CD4-positive, alpha-beta T cell treated with Interferon alpha-2 for 1 hour (primary cell): ENCODE measurements around the gene LRRC63.
A peak's percentile ranks its signal among the peaks of the same experiment; 100 is the strongest.
"Not testable (repeated sequence)": the region's sequence is repeated elsewhere in the genome, so short reads cannot be mapped to it uniquely, and the experiment has no call there.

Source experiments
- DNase-seq, 2 donors: peaks; one replicate each; pipeline ENCODE4 v3.0.0-alpha.2; 2020 to 2022

Gene LRRC63

DNA sequence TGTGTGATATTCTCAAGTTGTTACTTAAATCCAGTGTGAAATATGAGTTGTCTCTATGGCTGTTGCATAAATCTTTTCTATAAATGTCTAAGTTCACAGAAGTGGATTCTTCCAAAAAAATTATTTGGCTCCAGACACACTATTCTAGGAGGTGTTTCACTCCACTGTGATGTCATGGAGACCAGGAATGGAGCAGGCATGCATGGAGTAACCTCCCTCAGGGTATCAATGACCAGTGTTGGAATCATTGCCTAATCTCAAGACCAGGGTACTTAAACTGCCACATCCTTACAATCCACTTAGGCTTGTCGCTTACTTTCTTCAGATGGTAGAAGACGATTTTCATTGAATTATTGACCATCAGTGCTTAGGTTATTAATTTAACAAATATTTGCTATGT lies 55.4 kb downstream of the LRRC63 start:
- DNase-seq: no peak

DNA sequence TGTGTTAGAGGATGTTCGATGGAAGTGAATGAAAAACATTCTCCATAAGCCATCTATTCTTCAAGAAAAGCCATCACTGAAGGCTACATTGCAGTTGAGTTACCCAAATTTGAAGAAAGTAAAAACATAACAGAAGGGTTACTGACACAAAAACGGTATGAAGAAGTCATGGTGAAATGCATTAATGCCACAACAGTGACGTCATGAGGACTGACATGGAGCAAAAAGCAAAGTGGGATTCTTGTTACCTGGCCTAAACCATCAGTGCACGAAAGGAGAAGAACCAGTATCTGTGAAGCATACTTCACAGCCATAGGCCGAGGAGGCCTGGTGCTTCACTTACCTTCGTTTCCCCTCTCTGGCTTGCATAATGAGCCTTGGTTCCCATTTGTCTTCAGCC lies 58.7 kb downstream of the LRRC63 start:
- no peak for DNase-seq

GRCh38 chr13:46274094-46274698 lies 62.5 kb downstream of the LRRC63 start:
- DNase-seq: no peak

- DNase-seq: no peak
Measured at GRCh38 chr13:46278474-46278873, 66.7 kb downstream of the LRRC63 start.

GRCh38 chr13:46281779-46282178 lies 70.1 kb downstream of the LRRC63 start:
- no peak for DNase-seq

DNA sequence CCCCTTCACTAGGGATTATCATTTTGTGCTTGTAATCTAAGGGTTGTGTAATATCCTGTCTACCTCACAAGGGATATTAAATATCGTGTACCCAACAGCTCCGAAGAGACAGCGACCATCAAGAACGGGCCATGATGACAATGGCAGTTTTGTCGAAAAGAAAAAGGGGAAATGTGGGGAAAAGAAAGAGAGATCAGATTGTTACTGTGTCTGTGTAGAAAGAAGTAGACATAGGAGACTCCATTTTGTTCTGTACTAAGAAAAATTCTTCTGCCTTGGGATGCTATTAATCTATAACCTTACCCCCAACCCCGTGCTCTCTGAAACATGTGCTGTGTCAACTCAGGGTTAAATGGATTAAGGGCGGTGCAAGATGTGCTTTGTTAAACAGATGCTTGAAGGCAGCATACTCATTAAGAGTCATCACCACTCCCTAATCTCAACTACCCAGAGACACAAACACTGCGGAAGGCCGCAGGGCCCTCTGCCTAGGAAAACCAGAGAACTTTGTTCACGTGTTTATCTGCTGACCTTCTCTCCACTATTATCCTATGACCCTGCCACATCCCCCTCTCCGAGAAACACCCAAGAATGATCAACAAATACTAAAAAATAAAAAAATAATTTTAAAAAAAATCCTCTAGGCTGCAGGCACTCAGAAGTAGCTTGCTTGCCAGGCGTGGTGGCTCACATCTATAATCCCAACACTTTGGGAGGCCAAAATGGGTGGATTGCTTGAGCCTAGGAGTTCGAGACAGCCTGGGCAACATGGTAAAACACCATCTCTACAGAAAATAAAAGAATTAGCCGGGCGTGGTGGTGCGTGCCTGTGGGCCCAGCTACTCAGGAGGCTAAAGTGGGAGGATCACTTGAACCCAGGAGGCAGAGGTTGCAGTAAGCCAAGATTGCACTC lies 72.4 kb downstream of the LRRC63 start:
- DNase-seq: not testable (repeated sequence)

DNA sequence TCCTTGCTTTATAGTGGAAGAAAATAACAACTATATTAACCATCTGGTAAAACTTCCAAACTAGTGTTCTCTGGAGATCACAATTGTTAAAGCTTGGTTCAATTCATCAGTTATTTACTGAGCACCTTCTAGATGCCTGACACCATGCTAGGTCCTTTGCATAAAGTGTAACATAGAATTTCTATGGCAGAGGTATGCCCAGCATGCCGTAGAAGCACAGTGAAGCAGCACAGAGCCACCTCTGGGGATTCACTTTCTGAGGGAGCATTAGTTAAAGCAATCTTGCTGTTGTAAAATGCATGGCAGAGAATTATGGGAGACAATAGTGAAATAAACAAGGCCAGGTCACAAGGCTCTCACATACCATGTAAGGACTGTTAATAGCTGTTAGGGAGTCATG lies 75.2 kb downstream of the LRRC63 start:
- no peak for DNase-seq

GRCh38 chr13:46288570-46289259 lies 77.0 kb downstream of the LRRC63 start:
- peak; percentile 18 to 76 for DNase-seq

GRCh38 chr13:46289260-46289955 lies 77.7 kb downstream of the LRRC63 start:
- no peak for DNase-seq

DNA sequence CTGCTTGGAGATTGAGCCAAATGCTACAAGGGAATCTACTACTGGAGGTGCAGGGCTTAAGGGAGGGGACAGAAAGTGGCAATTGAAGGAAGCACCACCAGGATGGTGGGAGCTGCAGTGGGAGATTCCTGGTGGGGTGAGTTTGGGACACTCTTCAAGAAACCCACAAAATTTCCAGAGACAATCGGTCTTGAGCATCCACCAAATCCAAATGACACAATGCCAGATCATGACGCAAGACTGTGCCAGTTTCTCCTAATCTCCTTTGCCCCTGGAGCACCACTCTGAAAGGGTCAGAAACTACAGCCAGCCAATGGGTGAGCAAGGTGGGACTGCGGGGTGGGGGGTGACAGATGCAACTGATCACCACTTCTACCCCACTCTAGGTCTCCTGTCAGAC lies 78.7 kb downstream of the LRRC63 start:
- DNase-seq: no peak

- DNase-seq: no peak
Measured at GRCh38 chr13:46293436-46293835, 81.7 kb downstream of the LRRC63 start.

DNA sequence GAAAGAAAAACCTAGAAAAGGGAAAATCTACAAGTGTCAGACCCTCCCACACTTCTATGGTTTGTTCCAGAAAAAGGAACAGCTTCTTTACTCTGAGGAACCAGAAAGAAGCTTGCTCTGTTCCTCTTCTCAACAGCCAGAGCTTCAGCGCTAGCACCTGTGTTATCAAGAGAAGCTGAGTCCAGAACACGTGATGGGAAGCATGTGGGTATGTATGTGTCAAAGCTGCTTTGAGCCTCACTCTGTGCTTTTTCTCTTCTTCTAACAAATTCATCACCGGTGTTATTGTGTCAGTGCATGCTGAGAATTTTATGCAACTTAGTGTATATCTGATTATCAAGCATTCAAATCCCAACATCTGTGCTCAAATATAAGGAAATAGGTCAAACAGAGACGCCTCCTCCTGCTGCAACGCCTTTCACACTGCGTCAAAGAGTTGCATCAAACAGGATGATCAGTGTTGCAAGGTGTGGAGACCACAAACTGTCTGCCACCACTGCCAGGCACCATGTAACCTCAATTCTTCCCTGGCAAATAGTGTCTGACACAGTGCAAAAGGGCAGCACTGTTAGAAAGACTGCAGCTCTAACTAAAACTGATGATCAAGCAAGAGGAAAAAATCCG lies 83.9 kb downstream of the LRRC63 start:
- DNase-seq: peak; percentile 74 to 76

- peak in 1 of 2 donors; percentile 50 for DNase-seq
Measured at GRCh38 chr13:46296115-46296822, 84.5 kb downstream of the LRRC63 start.

GRCh38 chr13:46296921-46297320 lies 85.2 kb downstream of the LRRC63 start:
- no peak for DNase-seq

GRCh38 chr13:46297361-46297811 lies 85.7 kb downstream of the LRRC63 start:
- DNase-seq: no peak

GRCh38 chr13:46303742-46304385 lies 92.1 kb downstream of the LRRC63 start:
- peak in 1 of 2 donors; percentile 15 for DNase-seq

DNA sequence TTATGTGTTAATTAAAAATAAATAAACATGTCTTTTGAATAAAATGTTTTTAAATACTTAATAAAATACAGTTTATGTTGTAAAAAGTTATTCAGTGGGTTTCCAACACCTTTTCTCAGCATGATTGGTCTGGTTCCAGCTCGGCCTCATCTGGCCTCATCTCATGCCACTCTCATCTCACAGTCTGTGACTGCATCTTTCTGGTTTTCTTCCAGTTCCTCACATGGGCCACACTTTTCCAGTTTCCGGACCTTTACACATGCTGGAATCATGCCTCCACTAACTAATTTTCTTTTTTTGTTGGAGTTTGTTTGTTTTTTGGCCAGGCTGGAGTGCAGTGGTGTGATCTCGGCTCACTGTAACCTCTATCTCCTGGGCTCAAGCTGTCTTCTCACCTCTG lies 92.8 kb downstream of the LRRC63 start:
- no peak for DNase-seq

GRCh38 chr13:46307554-46307953 lies 95.8 kb downstream of the LRRC63 start:
- DNase-seq: no peak

GRCh38 chr13:46310066-46310465 lies 98.3 kb downstream of the LRRC63 start:
- no peak for DNase-seq

DNA sequence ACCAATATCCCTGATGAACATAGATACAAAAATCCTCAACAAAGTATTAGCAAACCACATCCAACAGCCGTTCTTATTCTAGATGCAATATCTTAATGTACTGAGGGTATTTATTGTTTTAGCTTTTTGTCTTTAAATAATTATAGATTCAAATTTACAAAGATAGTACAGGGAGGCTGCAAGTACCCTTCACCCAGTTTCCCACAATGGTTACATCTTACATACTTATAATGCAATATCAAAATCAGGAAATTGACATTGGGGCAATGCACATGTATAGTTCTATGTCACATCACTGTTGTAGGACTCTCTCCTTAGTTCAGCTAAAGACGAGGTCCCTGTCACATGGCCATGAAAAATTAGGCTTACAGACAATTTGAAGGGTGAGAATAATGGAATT lies 99.5 kb downstream of the LRRC63 start:
- DNase-seq: no peak

DNA sequence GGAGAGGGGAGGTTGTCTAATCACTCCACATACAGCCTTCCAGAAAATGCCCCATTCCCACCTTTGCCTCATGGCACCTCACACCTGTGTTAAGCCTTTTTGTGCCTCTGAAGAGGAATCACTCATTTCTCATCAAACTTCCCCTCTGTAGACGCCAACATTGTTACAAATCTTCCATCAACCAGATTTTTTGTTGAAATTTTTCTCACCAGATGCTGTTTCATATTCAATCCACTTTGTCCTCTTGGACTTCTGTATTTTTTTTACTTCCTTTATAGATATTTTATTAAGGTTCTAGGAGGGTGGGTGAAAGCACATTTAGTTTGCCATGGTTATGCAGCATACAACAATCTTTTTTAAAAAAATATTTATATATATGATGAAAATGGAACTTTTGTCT lies 101.3 kb downstream of the LRRC63 start:
- no peak for DNase-seq
